Neural cell (in vitro differentiated cells): ENCODE measurements around the gene AGL. TPM values are rescaled to one million over a fixed set of nuclear protein-coding genes. Genes with fewer than 3 reads are reported as not detected.

Source experiments
- H2AFZ ChIP-seq: fragments of 200-600, 300-800 bp; sonication (generic), shearing (Covaris generic); 2 replicates; pipeline ENCODE4 v1.6.0; 2014; ENCODE audit warnings: low read depth, mild to moderate bottlenecking, antibody characterized with exemption, low read length, moderate library complexity
- H3F3A ChIP-seq: fragments of 200-600 bp; shearing (Covaris generic); 2 replicates; pipeline ENCODE4 v1.6.1; 2016; ENCODE audit warnings: mild to moderate bottlenecking, moderate library complexity, mixed read lengths, antibody characterized with exemption, low read length; ENCODE audit not compliant: insufficient read depth, poor library complexity, severe bottlenecking
- H3K27ac ChIP-seq: fragments of 200-600, 300-800 bp; sonication (generic), shearing (Covaris generic); 2 replicates; pipeline ENCODE4 v1.5.1; 2014; ENCODE audit warnings: mild to moderate bottlenecking, low read length, moderate library complexity
- H3K27me3 ChIP-seq: fragments of 300-800, 200-600 bp; sonication (generic), shearing (Covaris generic); 2 replicates; pipeline ENCODE4 v1.6.0; 2014; ENCODE audit warnings: mild to moderate bottlenecking, low read depth, low read length, moderate library complexity; ENCODE audit not compliant: insufficient read depth
- H3K36me3 ChIP-seq: fragments of 300-800, 200-600 bp; sonication (generic), shearing (Covaris generic); 2 replicates; pipeline ENCODE4 v1.5.1; 2014; ENCODE audit warnings: mild to moderate bottlenecking, antibody characterized with exemption, low read length, moderate library complexity; ENCODE audit not compliant: insufficient read depth
- H3K4me2 ChIP-seq: fragments of 300-800, 200-600 bp; sonication (generic), shearing (Covaris generic); 2 replicates; pipeline ENCODE4 v1.6.0; 2014; ENCODE audit warnings: mild to moderate bottlenecking, low read length
- H3K4me3 ChIP-seq: fragments of 300-800, 200-600 bp; sonication (generic), shearing (Covaris generic); 2 replicates; pipeline ENCODE4 v1.5.1; 2014; ENCODE audit warnings: mild to moderate bottlenecking, low read length, moderate library complexity
- H3K79me2 ChIP-seq: fragments of 200-600 bp; shearing (Covaris generic); replicated peaks from 2 replicates; pipeline ENCODE4 v1.6.0; 2014; ENCODE audit warnings: mild to moderate bottlenecking, low read length, moderate library complexity; ENCODE audit not compliant: insufficient read depth
- H3K9ac ChIP-seq: fragments of 300-800, 200-600 bp; sonication (generic), shearing (Covaris generic); 2 replicates; pipeline ENCODE4 v1.6.1; 2016; ENCODE audit warnings: mild to moderate bottlenecking, low read length, mixed read lengths
- H3K9me2 ChIP-seq: fragments of 200-600 bp; shearing (Covaris generic); 2 replicates; pipeline ENCODE4 v1.6.1; 2016; ENCODE audit warnings: mild to moderate bottlenecking, low read length, mixed read lengths; ENCODE audit not compliant: insufficient read depth
- H3K9me3 ChIP-seq: fragments of 200-600, 300-800 bp; sonication (generic), shearing (Covaris generic); 2 replicates; pipeline ENCODE4 v1.6.1; 2016; ENCODE audit warnings: mild to moderate bottlenecking, mixed run types, low read length, moderate library complexity, mixed read lengths
- H4K20me1 ChIP-seq: fragments of 200-600 bp; shearing (Covaris generic); 2 replicates; pipeline ENCODE4 v1.6.1; 2016; ENCODE audit warnings: mild to moderate bottlenecking, mixed run types; ENCODE audit not compliant: insufficient read depth
- EP300 ChIP-seq: fragments of 450-650 bp; conservative IDR thresholded peaks from 2 replicates; pipeline ENCODE4 v1.6.1; 2014; ENCODE audit warnings: antibody characterized with exemption, mild to moderate bottlenecking, moderate library complexity; ENCODE audit not compliant: poor library complexity, severe bottlenecking
- EZH2 ChIP-seq: fragments of 200-600, 300-800 bp; shearing (Covaris generic), sonication (generic); IDR thresholded peaks from 2 replicates; pipeline ENCODE4 v1.6.1; 2014; ENCODE audit warnings: antibody characterized with exemption, low read length, borderline replicate concordance, mild to moderate bottlenecking; ENCODE audit not compliant: insufficient read depth, poor library complexity, severe bottlenecking
- MXI1 ChIP-seq: fragments of 450-650 bp; conservative IDR thresholded peaks from 2 replicates; pipeline ENCODE4 v1.6.1; 2014; ENCODE audit warnings: antibody characterized with exemption, mild to moderate bottlenecking; ENCODE audit not compliant: poor library complexity, severe bottlenecking
- POLR2AphosphoS5 ChIP-seq: IDR thresholded peaks from 2 replicates; pipeline ENCODE4 v1.6.1; 2012
- RAD21 ChIP-seq: fragments of 450-650 bp; conservative IDR thresholded peaks from 2 replicates; pipeline ENCODE4 v1.6.1; 2014; ENCODE audit warnings: antibody characterized with exemption, mild to moderate bottlenecking, moderate library complexity
- SMC3 ChIP-seq: fragments of 450-650 bp; conservative IDR thresholded peaks from 2 replicates; pipeline ENCODE4 v1.6.1; 2014; ENCODE audit warnings: antibody characterized with exemption, mild to moderate bottlenecking, moderate library complexity; ENCODE audit not compliant: poor library complexity
- TAF1 ChIP-seq: IDR thresholded peaks from 2 replicates; pipeline ENCODE4 v1.6.1; 2012; ENCODE audit warnings: low read depth
- polyA plus RNA-seq: library from polyadenylated mRNA; depleted of rRNA; stranded (reverse); fragments of >200 nt; gene quantifications from 2 replicates; pipeline ENCODE4 v1.2.3, GENCODE V29; 2014
- TF ChIP-seq, protein P1 (sequence below): fragments of 450-650 bp; IDR thresholded peaks from 2 replicates; pipeline ENCODE4 v1.5.1; 2014; ENCODE audit warnings: antibody characterized with exemption, mild to moderate bottlenecking, moderate library complexity; ENCODE audit not compliant: poor library complexity, severe bottlenecking
- TF ChIP-seq, protein P2 (sequence below): IDR thresholded peaks from 2 replicates; pipeline ENCODE4 v1.6.1; 2012; ENCODE audit warnings: borderline replicate concordance

The AGL gene
- polyA plus RNA-seq, 1 donor from 2014 or later: 17.7 TPM

- Histone ChIP-seq H3K4me3 (no peak overlapping the region), H3K36me3 (no peaks in the 10 kb centered on the region), H3K4me2 (no peak overlapping the region), H3F3A (no peaks in the 10 kb centered on the region), H3K27ac (no peak overlapping the region), H3K9me2 (no peaks in the 10 kb centered on the region), H2AFZ (no peak overlapping the region), H3K9ac (no peak overlapping the region), H3K79me2 (no peaks in the 10 kb centered on the region), H4K20me1 (no peaks in the 10 kb centered on the region), H3K27me3 (no peaks in the 10 kb centered on the region), H3K9me3 (no peaks in the 10 kb centered on the region)
- TF ChIP-seq MXI1: no peak
- no peak for TF ChIP-seq SMC3
- TF ChIP-seq, protein P1, sequence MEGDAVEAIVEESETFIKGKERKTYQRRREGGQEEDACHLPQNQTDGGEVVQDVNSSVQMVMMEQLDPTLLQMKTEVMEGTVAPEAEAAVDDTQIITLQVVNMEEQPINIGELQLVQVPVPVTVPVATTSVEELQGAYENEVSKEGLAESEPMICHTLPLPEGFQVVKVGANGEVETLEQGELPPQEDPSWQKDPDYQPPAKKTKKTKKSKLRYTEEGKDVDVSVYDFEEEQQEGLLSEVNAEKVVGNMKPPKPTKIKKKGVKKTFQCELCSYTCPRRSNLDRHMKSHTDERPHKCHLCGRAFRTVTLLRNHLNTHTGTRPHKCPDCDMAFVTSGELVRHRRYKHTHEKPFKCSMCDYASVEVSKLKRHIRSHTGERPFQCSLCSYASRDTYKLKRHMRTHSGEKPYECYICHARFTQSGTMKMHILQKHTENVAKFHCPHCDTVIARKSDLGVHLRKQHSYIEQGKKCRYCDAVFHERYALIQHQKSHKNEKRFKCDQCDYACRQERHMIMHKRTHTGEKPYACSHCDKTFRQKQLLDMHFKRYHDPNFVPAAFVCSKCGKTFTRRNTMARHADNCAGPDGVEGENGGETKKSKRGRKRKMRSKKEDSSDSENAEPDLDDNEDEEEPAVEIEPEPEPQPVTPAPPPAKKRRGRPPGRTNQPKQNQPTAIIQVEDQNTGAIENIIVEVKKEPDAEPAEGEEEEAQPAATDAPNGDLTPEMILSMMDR: no peak
- no peak for TF ChIP-seq RAD21
- no peak for TF ChIP-seq EZH2
- no peak for TF ChIP-seq POLR2AphosphoS5
- TF ChIP-seq EP300: no peak
- TF ChIP-seq, protein P2, sequence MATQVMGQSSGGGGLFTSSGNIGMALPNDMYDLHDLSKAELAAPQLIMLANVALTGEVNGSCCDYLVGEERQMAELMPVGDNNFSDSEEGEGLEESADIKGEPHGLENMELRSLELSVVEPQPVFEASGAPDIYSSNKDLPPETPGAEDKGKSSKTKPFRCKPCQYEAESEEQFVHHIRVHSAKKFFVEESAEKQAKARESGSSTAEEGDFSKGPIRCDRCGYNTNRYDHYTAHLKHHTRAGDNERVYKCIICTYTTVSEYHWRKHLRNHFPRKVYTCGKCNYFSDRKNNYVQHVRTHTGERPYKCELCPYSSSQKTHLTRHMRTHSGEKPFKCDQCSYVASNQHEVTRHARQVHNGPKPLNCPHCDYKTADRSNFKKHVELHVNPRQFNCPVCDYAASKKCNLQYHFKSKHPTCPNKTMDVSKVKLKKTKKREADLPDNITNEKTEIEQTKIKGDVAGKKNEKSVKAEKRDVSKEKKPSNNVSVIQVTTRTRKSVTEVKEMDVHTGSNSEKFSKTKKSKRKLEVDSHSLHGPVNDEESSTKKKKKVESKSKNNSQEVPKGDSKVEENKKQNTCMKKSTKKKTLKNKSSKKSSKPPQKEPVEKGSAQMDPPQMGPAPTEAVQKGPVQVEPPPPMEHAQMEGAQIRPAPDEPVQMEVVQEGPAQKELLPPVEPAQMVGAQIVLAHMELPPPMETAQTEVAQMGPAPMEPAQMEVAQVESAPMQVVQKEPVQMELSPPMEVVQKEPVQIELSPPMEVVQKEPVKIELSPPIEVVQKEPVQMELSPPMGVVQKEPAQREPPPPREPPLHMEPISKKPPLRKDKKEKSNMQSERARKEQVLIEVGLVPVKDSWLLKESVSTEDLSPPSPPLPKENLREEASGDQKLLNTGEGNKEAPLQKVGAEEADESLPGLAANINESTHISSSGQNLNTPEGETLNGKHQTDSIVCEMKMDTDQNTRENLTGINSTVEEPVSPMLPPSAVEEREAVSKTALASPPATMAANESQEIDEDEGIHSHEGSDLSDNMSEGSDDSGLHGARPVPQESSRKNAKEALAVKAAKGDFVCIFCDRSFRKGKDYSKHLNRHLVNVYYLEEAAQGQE: no peak
- TF ChIP-seq TAF1: no peak
These were observed 8.7 kb downstream of the AGL start for GRCh38 chr1:99858881-99859280.

DNA sequence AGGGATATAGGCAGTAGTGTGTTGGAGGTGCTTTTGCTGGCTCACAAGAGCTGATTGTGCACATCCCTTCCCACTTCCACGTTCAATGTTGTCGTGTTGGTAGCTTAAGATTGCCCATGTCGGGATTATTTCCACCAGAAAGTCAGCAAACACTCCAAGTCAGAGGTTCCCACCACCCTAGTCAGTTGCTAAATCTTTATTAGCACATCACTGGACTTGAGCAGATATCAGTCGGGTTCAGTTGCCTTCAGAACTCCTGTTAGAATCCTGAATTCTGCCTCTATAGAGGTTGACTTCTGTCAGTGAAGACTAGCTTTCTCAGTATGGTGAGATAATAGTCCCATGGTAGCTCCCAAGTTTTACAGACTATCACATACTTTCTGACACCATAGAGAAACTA lies 10.5 kb downstream of the AGL start:
- H3K79me2 ChIP-seq: no peaks in the 10 kb centered on the region
- H3K4me2 ChIP-seq: no peak overlapping the region
- H3K4me3 ChIP-seq: no peak overlapping the region
- no peak overlapping the region for H3K27ac ChIP-seq
- H3K9me2 ChIP-seq: no peaks in the 10 kb centered on the region
- TF ChIP-seq MXI1 (no peak), EP300 (no peak), SMC3 (no peak), EZH2 (no peak)
- TF ChIP-seq, protein P2: no peak
- H3K36me3 ChIP-seq: no peaks in the 10 kb centered on the region
- H2AFZ ChIP-seq: no peak overlapping the region
- H4K20me1 ChIP-seq: no peaks in the 10 kb centered on the region
- H3K9ac ChIP-seq: no peak overlapping the region
- H3F3A ChIP-seq: no peaks in the 10 kb centered on the region
- no peaks in the 10 kb centered on the region for H3K9me3 ChIP-seq
- no peaks in the 10 kb centered on the region for H3K27me3 ChIP-seq
